H1 (cell line): ENCODE results near the gene SLC22A14. TPM values are rescaled to one million over a fixed set of nuclear protein-coding genes. Genes with fewer than 3 reads are reported as not detected.

Source experiments
- CTCF ChIA-PET: fragments of 300-600 bp; sonication (Branson Sonifier 250); formaldehyde crosslinking; loops from one replicate; lab custom pipeline; 2021; ENCODE audit not compliant: partially characterized antibody; lab: Charles Lee
- POLR2A ChIA-PET: fragments of 300-600 bp; sonication (Branson Sonifier 250); formaldehyde crosslinking; loops from one replicate; lab custom pipeline; 2021; ENCODE audit warnings: inconsistent platforms; ENCODE audit not compliant: partially characterized antibody; lab: Charles Lee
- DNase-seq, 2 experiments: peaks; one replicate each; pipeline versions ENCODE4 v3.0.0 to v3.0.0-alpha.2; 2010 to 2022; ENCODE audit warnings: low spot score in 2 of 2, low read depth in 1 of 2, mixed read lengths in 1 of 2
- FAIRE-seq: peaks from 2 replicates; lab custom pipeline; 2011; peaks lifted over from hg19 to GRCh38; lab: Jason Lieb, UNC
- H2AFZ ChIP-seq: 2 replicates; pipeline ENCODE4 v1.8.1; 2012; ENCODE audit warnings: low read length, inconsistent platforms
- H2AK5ac ChIP-seq: 2 replicates; pipeline ENCODE4 v1.6.1; 2013; ENCODE audit warnings: low read depth, low read length
- H2BK120ac ChIP-seq: replicated peaks from 2 replicates; pipeline ENCODE3; 2013; ENCODE audit warnings: low read depth, low read length, inconsistent platforms
- H2BK12ac ChIP-seq: 2 replicates; pipeline ENCODE4 v1.6.1; 2013; ENCODE audit warnings: low read depth, low read length
- H2BK15ac ChIP-seq: 2 replicates; pipeline ENCODE4 v1.6.1; 2013; ENCODE audit warnings: low read length
- H2BK20ac ChIP-seq: 2 replicates; pipeline ENCODE4 v1.6.1; 2013; ENCODE audit warnings: low read length
- H2BK5ac ChIP-seq: 2 replicates; pipeline ENCODE4 v1.6.1; 2013; ENCODE audit warnings: low read depth, low read length
- H3K14ac ChIP-seq: 2 replicates; pipeline ENCODE4 v1.6.1; 2013; ENCODE audit warnings: inconsistent platforms; ENCODE audit not compliant: insufficient read length
- H3K18ac ChIP-seq: 2 replicates; pipeline ENCODE4 v1.6.1; 2013; ENCODE audit warnings: low read length; ENCODE audit errors: extremely low read depth
- H3K23ac ChIP-seq: 2 replicates; pipeline ENCODE4 v1.6.1; 2013; ENCODE audit warnings: inconsistent platforms; ENCODE audit not compliant: insufficient read length
- H3K23me2 ChIP-seq: 2 replicates; pipeline ENCODE4 v1.6.1; 2013; ENCODE audit warnings: low read depth, low read length
- H3K27ac ChIP-seq: 2 replicates; pipeline ENCODE4 v1.6.1; 2011; ENCODE audit warnings: low read depth, low read length, inconsistent platforms
- H3K27me3 ChIP-seq, 4 experiments: replicated peaks in 1 of 4; 1 replicate in 1 of 4; 2 replicates in 3 of 4; pipeline versions ENCODE4 v1.6.1 to v1.8.1; 2011 to 2013; ENCODE audit warnings: low read length in 3 of 4, mild to moderate bottlenecking in 3 of 4, inconsistent platforms in 2 of 4, mixed read lengths in 2 of 4, moderate library complexity in 1 of 4; ENCODE audit not compliant: control insufficient read depth in 3 of 4, insufficient read depth in 3 of 4; ENCODE audit errors: extremely low read depth in 1 of 4
- H3K36me3 ChIP-seq, 4 experiments: 2 replicates each; pipeline versions ENCODE4 v1.6.1 to v1.8.1; 2011 to 2013; ENCODE audit warnings: mild to moderate bottlenecking in 4 of 4, low read length in 3 of 4, moderate library complexity in 2 of 4, control low read depth in 1 of 4, inconsistent platforms in 1 of 4; ENCODE audit not compliant: insufficient read depth in 4 of 4, control insufficient read depth in 2 of 4
- H3K4ac ChIP-seq: replicated peaks from 2 replicates; pipeline ENCODE3; 2013; ENCODE audit warnings: low read length, low read depth, mixed read lengths, inconsistent platforms; ENCODE audit not compliant: insufficient read length
- H3K4me1 ChIP-seq, 4 experiments: replicated peaks in 1 of 4; 1 replicate in 1 of 4; 2 replicates in 3 of 4; pipeline versions ENCODE4 v1.6.1 to v1.8.1; 2011 to 2013; ENCODE audit warnings: low read length in 3 of 4, inconsistent platforms in 2 of 4, mixed read lengths in 1 of 4; ENCODE audit not compliant: insufficient read depth in 4 of 4, control insufficient read depth in 3 of 4
- H3K4me2 ChIP-seq, 2 experiments: 2 replicates each; pipeline versions ENCODE4 v1.6.1 to v1.8.1; 2011 to 2013; ENCODE audit warnings: low read depth in 2 of 2, low read length in 2 of 2, control low read depth in 1 of 2, inconsistent platforms in 1 of 2, mild to moderate bottlenecking in 1 of 2; ENCODE audit not compliant: insufficient read depth in 1 of 2
- H3K4me3 ChIP-seq, 4 experiments: fragments of 200-600, 300-600 bp in 1 of 4; sonication (generic), shearing (Covaris generic), sonication (Bioruptor Twin) in 1 of 4; 2 replicates each; pipeline versions ENCODE4 v1.5.1 to v1.8.1; 2011 to 2016; ENCODE audit warnings: low read length in 4 of 4, low read depth in 3 of 4, control low read depth in 2 of 4, inconsistent platforms in 2 of 4, mild to moderate bottlenecking in 2 of 4, mixed read lengths in 1 of 4, moderate library complexity in 1 of 4; ENCODE audit not compliant: insufficient read depth in 2 of 4; ENCODE audit errors: extremely low read depth in 1 of 4
- H3K56ac ChIP-seq: replicated peaks from 2 replicates; pipeline ENCODE3; 2013; ENCODE audit warnings: low read depth, mild to moderate bottlenecking, mixed read lengths, low read length, inconsistent platforms; ENCODE audit not compliant: insufficient read length
- H3K79me1 ChIP-seq: 2 replicates; pipeline ENCODE4 v1.6.1; 2013; ENCODE audit warnings: low read depth, low read length, control low read depth
- H3K79me2 ChIP-seq, 2 experiments: 2 replicates each; pipeline versions ENCODE4 v1.6.1 to v1.8.1; 2012 to 2013; ENCODE audit warnings: low read length in 2 of 2, mild to moderate bottlenecking in 2 of 2, inconsistent platforms in 1 of 2; ENCODE audit not compliant: insufficient read depth in 2 of 2, control insufficient read depth in 1 of 2
- H3K9ac ChIP-seq, 4 experiments: replicated peaks in 1 of 4; 1 replicate in 1 of 4; 2 replicates in 3 of 4; pipeline versions ENCODE4 v1.6.1 to v1.8.1; 2011 to 2013; ENCODE audit warnings: low read depth in 3 of 4, low read length in 3 of 4, control low read depth in 2 of 4, mild to moderate bottlenecking in 2 of 4, moderate library complexity in 2 of 4, inconsistent platforms in 1 of 4; ENCODE audit errors: extremely low read depth in 1 of 4
- H3K9me3 ChIP-seq, 2 experiments: 2 replicates each; pipeline versions ENCODE4 v1.6.1 to v1.8.1; 2012 to 2013; ENCODE audit warnings: mild to moderate bottlenecking in 2 of 2, moderate library complexity in 2 of 2, control low read depth in 1 of 2, inconsistent platforms in 1 of 2, low read depth in 1 of 2, low read length in 1 of 2, mixed read lengths in 1 of 2; ENCODE audit not compliant: insufficient read depth in 2 of 2
- H4K20me1 ChIP-seq, 2 experiments: replicated peaks in 1 of 2; 2 replicates each; pipeline versions ENCODE3 to v1.8.1; 2011 to 2013; ENCODE audit warnings: inconsistent platforms in 2 of 2, low read length in 2 of 2, mild to moderate bottlenecking in 1 of 2; ENCODE audit not compliant: insufficient read depth in 2 of 2, control insufficient read depth in 1 of 2
- H4K5ac ChIP-seq: 2 replicates; pipeline ENCODE4 v1.6.1; 2013; ENCODE audit warnings: low read length, low read depth, mixed read lengths, inconsistent platforms; ENCODE audit not compliant: insufficient read length
- H4K8ac ChIP-seq: 2 replicates; pipeline ENCODE4 v1.8.0; 2013; ENCODE audit warnings: mild to moderate bottlenecking, moderate library complexity, low read length, inconsistent platforms; ENCODE audit not compliant: insufficient read depth; ENCODE audit errors: extremely low read depth
- H4K91ac ChIP-seq: replicated peaks from 2 replicates; pipeline ENCODE3; 2013; ENCODE audit warnings: low read length, mixed read lengths, inconsistent platforms; ENCODE audit not compliant: insufficient read length
- BRCA1 ChIP-seq: IDR thresholded peaks from 2 replicates; pipeline ENCODE4 v1.6.1; 2012; ENCODE audit warnings: low read depth, low read length, improper control_type of control experiment
- CHD2 ChIP-seq: IDR thresholded peaks from 2 replicates; pipeline ENCODE4 v1.6.1; 2012; ENCODE audit warnings: low read length, improper control_type of control experiment
- EZH2 ChIP-seq: fragments of 200-600 bp; sonication (generic); IDR thresholded peaks from 2 replicates; pipeline ENCODE4 v1.7.1; 2012; ENCODE audit warnings: low read depth, mild to moderate bottlenecking, moderate library complexity, low read length, inconsistent platforms; ENCODE audit not compliant: severe bottlenecking
- HDAC6 ChIP-seq: IDR thresholded peaks from one replicate; pipeline ENCODE4 v1.7.1; 2012; ENCODE audit warnings: low read depth, mild to moderate bottlenecking, inconsistent platforms, low read length, moderate library complexity
- RAD21 ChIP-seq, 2 experiments: IDR thresholded peaks in 1 of 2; conservative IDR thresholded peaks in 1 of 2; 2 replicates each; pipeline ENCODE4 v1.6.1; 2011; ENCODE audit warnings: low read depth in 2 of 2, low read length in 2 of 2, improper control_type of control experiment in 1 of 2, inconsistent platforms in 1 of 2, mild to moderate bottlenecking in 1 of 2, moderate library complexity in 1 of 2
- RFX5 ChIP-seq: IDR thresholded peaks from 2 replicates; pipeline ENCODE4 v1.6.1; 2011; ENCODE audit warnings: low read depth, low read length, improper control_type of control experiment, borderline replicate concordance
- RXRA ChIP-seq: IDR thresholded peaks from 2 replicates; pipeline ENCODE4 v1.6.1; 2011; ENCODE audit warnings: low read depth, mild to moderate bottlenecking, low read length, moderate library complexity; ENCODE audit not compliant: insufficient read depth
- SP1 ChIP-seq: IDR thresholded peaks from 2 replicates; pipeline ENCODE4 v1.6.1; 2011; ENCODE audit warnings: low read depth, low read length
- WGBS, 2 experiments: shearing (Covaris generic) in 1 of 2; methylation state at CpG; one replicate each; pipeline versions ENCODE4 v1.1.6 to v1.1.7; 2013 to 2015; ENCODE audit warnings: low lambda C conversion rate in 2 of 2, mixed read lengths in 2 of 2, inconsistent platforms in 1 of 2, low coverage in 1 of 2, missing lambda C conversion rate in 1 of 2; ENCODE audit not compliant: insufficient replicate concordance in 2 of 2, insufficient coverage in 1 of 2, insufficient read length in 1 of 2; ENCODE audit errors: extremely low coverage in 1 of 2, missing lambda C conversion rate in 1 of 2; 5-methylcytosine and 5-hydroxymethylcytosine counted together
- polyA plus RNA-seq, 7 experiments: library from polyadenylated mRNA; depleted of rRNA in 3 of 7; stranded (reverse) in 5 of 7; unstranded in 2 of 7; fragments of >200 nt in 5 of 7; fragments of 200-250 nt in 2 of 7; gene quantifications; 1 replicate in 5 of 7; 2 replicates in 1 of 7; 4 replicates in 1 of 7; pipeline versions ENCODE4 v1.2.1 to v1.2.3, GENCODE V29; 2011 to 2013; ENCODE audit warnings: missing spikeins in 2 of 7, mixed read lengths in 2 of 7
- total RNA-seq: library from RNA; stranded (reverse); fragmentation: NEBNext Ultra II Directional; extraction: Animal tissue kit (Norgen Biotek cat#: 25700); gene quantifications from 2 replicates; pipeline ENCODE4 v1.2.1, GENCODE V29; 2021
- TF ChIP-seq, protein P1 (sequence below): IDR thresholded peaks from 2 replicates; pipeline ENCODE4 v1.6.1; 2012; ENCODE audit warnings: inconsistent platforms
- TF ChIP-seq, protein P2 (sequence below), 3 experiments: IDR thresholded peaks; 1 replicate in 2 of 3; 2 replicates in 1 of 3; pipeline versions ENCODE4 v1.5.1 to v1.6.1; 2011; ENCODE audit warnings: low read length in 3 of 3, mild to moderate bottlenecking in 3 of 3, inconsistent platforms in 2 of 3, low read depth in 1 of 3, moderate library complexity in 1 of 3; ENCODE audit not compliant: insufficient read depth in 1 of 3; ENCODE audit errors: control extremely low read depth in 1 of 3

Gene SLC22A14
- total and polyA plus RNA-seq, 2 of the 8 experiments (the other 6 are each of a cell fraction or from before 2014, with no cell fraction given), result 0.03 TPM; not detected in 1

DNA sequence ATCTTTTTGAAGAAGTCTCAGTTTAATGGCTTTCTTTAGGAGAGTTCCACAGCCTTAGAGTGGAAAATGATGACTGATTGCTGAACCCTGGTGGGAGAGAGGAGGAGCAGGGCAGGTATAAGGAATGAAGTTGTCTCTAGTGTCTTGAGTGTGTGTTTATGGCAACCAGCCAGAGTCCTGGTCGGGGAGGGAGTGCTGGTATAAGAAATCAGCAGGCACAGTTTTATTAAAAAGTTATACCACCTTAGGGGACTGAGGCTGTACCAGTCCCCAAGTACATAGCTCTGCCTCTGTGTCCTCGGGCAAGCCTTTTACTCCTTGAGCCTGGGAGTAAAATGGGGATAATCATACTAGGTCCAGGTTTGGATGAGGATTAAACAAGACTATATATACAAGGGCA is 29.8 kb downstream of the SLC22A14 start:
- no peaks in the 10 kb centered on the region for H3K79me1 ChIP-seq
- no peak overlapping the region for H2BK12ac ChIP-seq
- H3K14ac ChIP-seq, result no peak overlapping the region
- no peak overlapping the region for H2AK5ac ChIP-seq
- H3K27me3 ChIP-seq, result no peaks in the 10 kb centered on the region
- H3K4me3 ChIP-seq, result no peak overlapping the region
- FAIRE-seq (no peak), DNase-seq (peak in 1 of 2 experiments; percentile 10)
- no peak overlapping the region for H2BK15ac ChIP-seq
- H4K5ac ChIP-seq, result no peak overlapping the region
- no peaks in the 10 kb centered on the region for H3K79me2 ChIP-seq
- no peak overlapping the region for H2BK120ac ChIP-seq
- no peak overlapping the region for H2BK20ac ChIP-seq
- ChIA-PET POLR2A (no interaction called here), CTCF (interaction anchor here (1.1 kb wide), 1 partner anchor 317 kb away, joined by 3 read pairs; no protein-coding TSS in a partner anchor)
- no peaks in the 10 kb centered on the region for H3K9me3 ChIP-seq
- 93% methylated on average over 2 of the region's 2 CpGs; no CpG with 5 or more reads in 1 of the 2 experiments for WGBS, 2 experiments
- H4K91ac ChIP-seq, result no peak overlapping the region
- H3K27ac ChIP-seq, result no peak overlapping the region
- H3K18ac ChIP-seq, result no peak overlapping the region
- H4K8ac ChIP-seq, result no peak overlapping the region
- H3K4ac ChIP-seq, result no peak overlapping the region
- H2AFZ ChIP-seq, result no peak overlapping the region
- H3K56ac ChIP-seq, result no peak overlapping the region
- TF ChIP-seq RAD21 (IDR thresholded peaks at IDR 0.05 in 1 of 2, conservative IDR thresholded peaks at IDR 0.05 in 1 of 2; ENCODE audit: low read depth in 2 of 2, low read length in 2 of 2) (no peak), HDAC6 (no peak), CHD2 (no peak), BRCA1 (no peak), SP1 (no peak), RFX5 (no peak), RXRA (no peak), EZH2 (no peak)
- TF ChIP-seq, protein P1, sequence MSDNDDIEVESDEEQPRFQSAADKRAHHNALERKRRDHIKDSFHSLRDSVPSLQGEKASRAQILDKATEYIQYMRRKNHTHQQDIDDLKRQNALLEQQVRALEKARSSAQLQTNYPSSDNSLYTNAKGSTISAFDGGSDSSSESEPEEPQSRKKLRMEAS, result no peak
- TF ChIP-seq, protein P2, sequence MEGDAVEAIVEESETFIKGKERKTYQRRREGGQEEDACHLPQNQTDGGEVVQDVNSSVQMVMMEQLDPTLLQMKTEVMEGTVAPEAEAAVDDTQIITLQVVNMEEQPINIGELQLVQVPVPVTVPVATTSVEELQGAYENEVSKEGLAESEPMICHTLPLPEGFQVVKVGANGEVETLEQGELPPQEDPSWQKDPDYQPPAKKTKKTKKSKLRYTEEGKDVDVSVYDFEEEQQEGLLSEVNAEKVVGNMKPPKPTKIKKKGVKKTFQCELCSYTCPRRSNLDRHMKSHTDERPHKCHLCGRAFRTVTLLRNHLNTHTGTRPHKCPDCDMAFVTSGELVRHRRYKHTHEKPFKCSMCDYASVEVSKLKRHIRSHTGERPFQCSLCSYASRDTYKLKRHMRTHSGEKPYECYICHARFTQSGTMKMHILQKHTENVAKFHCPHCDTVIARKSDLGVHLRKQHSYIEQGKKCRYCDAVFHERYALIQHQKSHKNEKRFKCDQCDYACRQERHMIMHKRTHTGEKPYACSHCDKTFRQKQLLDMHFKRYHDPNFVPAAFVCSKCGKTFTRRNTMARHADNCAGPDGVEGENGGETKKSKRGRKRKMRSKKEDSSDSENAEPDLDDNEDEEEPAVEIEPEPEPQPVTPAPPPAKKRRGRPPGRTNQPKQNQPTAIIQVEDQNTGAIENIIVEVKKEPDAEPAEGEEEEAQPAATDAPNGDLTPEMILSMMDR (IDR thresholded peaks at IDR 0.05; ENCODE audit: control extremely low read depth in 1 of 3, insufficient read depth in 1 of 3, low read depth in 1 of 3, low read length in 3 of 3), result no peak
- H3K23me2 ChIP-seq, result no peaks in the 10 kb centered on the region; the same call in 1 of the 2 replicates
- H3K23ac ChIP-seq, result no peak overlapping the region
- H2BK5ac ChIP-seq, result no peak overlapping the region
- no peaks in the 10 kb centered on the region for H4K20me1 ChIP-seq
- no peak overlapping the region for H3K9ac ChIP-seq
- no peaks in the 10 kb centered on the region for H3K36me3 ChIP-seq
- H3K4me1 ChIP-seq, result peaks cover 0 to 4% (median 0%) of the 10 kb centered on the region in 4 experiments; a peak in 3 of 7 replicates
- H3K4me2 ChIP-seq, result no peak overlapping the region
